GM19468 (cell line): ENCODE data around the gene KLC1.

ENCODE experiments used
- ATAC-seq: cut with Tn5 transposase; IDR thresholded peaks from one replicate; pipeline ENCODE4 v1.9.1; 2021; ENCODE audit warnings: mild to moderate bottlenecking, moderate library complexity, moderate number of reproducible peaks; ENCODE audit not compliant: unreplicated experiment; ENCODE audit errors: extremely low read depth

Gene KLC1

GRCh38 chr14:103687712-103688111 is 58.7 kb downstream of the KLC1 start:
- ATAC-seq: no peak

GRCh38 chr14:103688441-103688840 is 59.4 kb downstream of the KLC1 start:
- no peak for ATAC-seq

GRCh38 chr14:103688906-103689902 is 60.2 kb downstream of the KLC1 start:
- ATAC-seq: peak; percentile 24

GRCh38 chr14:103690332-103690731 is 61.3 kb downstream of the KLC1 start:
- no peak for ATAC-seq

GRCh38 chr14:103691655-103692054 is 62.6 kb downstream of the KLC1 start:
- peak; percentile 51 for ATAC-seq

GRCh38 chr14:103692159-103692558 is 63.1 kb downstream of the KLC1 start:
- ATAC-seq: no peak

GRCh38 chr14:103692871-103693270 is 63.9 kb downstream of the KLC1 start:
- ATAC-seq: no peak

GRCh38 chr14:103693515-103693914 is 64.5 kb downstream of the KLC1 start:
- no peak for ATAC-seq

- ATAC-seq: no peak
These were observed 65.6 kb downstream of the KLC1 start for GRCh38 chr14:103694572-103695026.

GRCh38 chr14:103695296-103696069 is 66.5 kb downstream of the KLC1 start:
- ATAC-seq: no peak

GRCh38 chr14:103696070-103696402 is 67.0 kb downstream of the KLC1 start:
- ATAC-seq: no peak

GRCh38 chr14:103696466-103697071 is 67.6 kb downstream of the KLC1 start:
- ATAC-seq: no peak

GRCh38 chr14:103697206-103697602 is 68.2 kb downstream of the KLC1 start:
- no peak for ATAC-seq

GRCh38 chr14:103697603-103698379 is 68.8 kb downstream of the KLC1 start:
- ATAC-seq: no peak

- ATAC-seq: no peak
These were observed 69.6 kb downstream of the KLC1 start for GRCh38 chr14:103698380-103699260.

GRCh38 chr14:103699261-103699661 is 70.2 kb downstream of the KLC1 start:
- ATAC-seq: no peak

GRCh38 chr14:103699901-103700752 is 71.1 kb downstream of the KLC1 start:
- ATAC-seq: no peak
